CD4-positive, CD25-positive, alpha-beta regulatory T cell (primary cell): ENCODE measurements around the gene SRGN. TPM values are rescaled to one million over a fixed set of nuclear protein-coding genes. Genes with fewer than 3 reads are reported as not detected.
A peak's percentile ranks its signal among the peaks of the same experiment; 100 is the strongest.
"Not testable (repeated sequence)": the region's sequence is repeated elsewhere in the genome, so short reads cannot be mapped to it uniquely, and the experiment has no call there.

Experiments
- ATAC-seq, 2 donors: fragments of 150-1000 bp; cut with Tn5 transposase; one replicate each; pipeline ENCODE4 v1.10.0; 2021; ENCODE audit warnings: low read depth in 2 of 2, moderate number of reproducible peaks in 2 of 2, moderate library complexity in 1 of 2
- DNase-seq, 3 donors: peaks; one replicate each; pipeline versions ENCODE4 v3.0.0 to v3.0.0-alpha.2; 2012 to 2022; ENCODE audit warnings: mixed read lengths in 1 of 3
- H3K27ac ChIP-seq: one replicate; pipeline ENCODE4 v1.7.0; 2013; ENCODE audit warnings: mild to moderate bottlenecking, low read length; ENCODE audit not compliant: insufficient read depth, poor library complexity, severe bottlenecking
- H3K27me3 ChIP-seq: one replicate; pipeline ENCODE4 v1.7.0; 2013; ENCODE audit warnings: low read length; ENCODE audit not compliant: control insufficient read depth, insufficient read depth
- H3K36me3 ChIP-seq: one replicate; pipeline ENCODE4 v1.7.0; 2013; ENCODE audit warnings: mild to moderate bottlenecking, low read length, moderate library complexity; ENCODE audit not compliant: control insufficient read depth, insufficient read depth
- H3K4me1 ChIP-seq: 2 replicates; pipeline ENCODE4 v1.7.0; 2013; ENCODE audit warnings: mild to moderate bottlenecking, low read length; ENCODE audit not compliant: insufficient read depth, control insufficient read depth, poor library complexity, severe bottlenecking
- H3K4me3 ChIP-seq: one replicate; pipeline ENCODE4 v1.7.0; 2013; ENCODE audit warnings: low read depth, mild to moderate bottlenecking, low read length, moderate library complexity
- H3K9me3 ChIP-seq, 2 experiments: 1 replicate in 1 of 2; 2 replicates in 1 of 2; pipeline ENCODE4 v1.7.0; 2013; ENCODE audit warnings: low read length in 2 of 2, mild to moderate bottlenecking in 1 of 2, moderate library complexity in 1 of 2; ENCODE audit not compliant: control insufficient read depth in 2 of 2
- H3K27ac Mint-ChIP-seq, 3 donors: one replicate each; pipeline ENCODE4 v1.8.0; 2020 to 2022; ENCODE audit warnings: mild to moderate bottlenecking in 3 of 3, mixed read lengths in 3 of 3, moderate library complexity in 2 of 3
- H3K27me3 Mint-ChIP-seq: one replicate; pipeline ENCODE4 v1.8.0; 2022; ENCODE audit warnings: mild to moderate bottlenecking, mixed read lengths
- H3K36me3 Mint-ChIP-seq: one replicate; pipeline ENCODE4 v1.8.0; 2020; ENCODE audit warnings: mixed read lengths
- H3K4me1 Mint-ChIP-seq, 4 donors: one replicate each; pipeline ENCODE4 v1.8.0; 2020 to 2022; ENCODE audit warnings: mixed read lengths in 4 of 4, mild to moderate bottlenecking in 1 of 4
- H3K4me3 Mint-ChIP-seq, 4 donors: one replicate each; pipeline ENCODE4 v1.8.0; 2020 to 2022; ENCODE audit warnings: mild to moderate bottlenecking in 4 of 4, mixed read lengths in 4 of 4, moderate library complexity in 3 of 4
- H3K9me3 Mint-ChIP-seq, 7 donors: one replicate each; pipeline ENCODE4 v1.8.0; 2020 to 2022; ENCODE audit warnings: mixed read lengths in 7 of 7, mild to moderate bottlenecking in 3 of 7, moderate library complexity in 2 of 7
- polyA plus RNA-seq, 4 donors: library from polyadenylated mRNA; unstranded; fragments of 300-500 nt; fragmentation: Illumina TruSeq; gene quantifications; one replicate each; pipeline ENCODE4 v1.2.3, GENCODE V29; 2021
- total RNA-seq: library from RNA; stranded (reverse); gene quantifications from one replicate; pipeline ENCODE4 v1.2.3, GENCODE V29; 2022

The SRGN gene, protein sequence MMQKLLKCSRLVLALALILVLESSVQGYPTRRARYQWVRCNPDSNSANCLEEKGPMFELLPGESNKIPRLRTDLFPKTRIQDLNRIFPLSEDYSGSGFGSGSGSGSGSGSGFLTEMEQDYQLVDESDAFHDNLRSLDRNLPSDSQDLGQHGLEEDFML
- total RNA-seq (580 TPM), polyA plus RNA-seq (100 to 1,000 TPM; 254 to 402 (median 306) TPM)

DNA sequence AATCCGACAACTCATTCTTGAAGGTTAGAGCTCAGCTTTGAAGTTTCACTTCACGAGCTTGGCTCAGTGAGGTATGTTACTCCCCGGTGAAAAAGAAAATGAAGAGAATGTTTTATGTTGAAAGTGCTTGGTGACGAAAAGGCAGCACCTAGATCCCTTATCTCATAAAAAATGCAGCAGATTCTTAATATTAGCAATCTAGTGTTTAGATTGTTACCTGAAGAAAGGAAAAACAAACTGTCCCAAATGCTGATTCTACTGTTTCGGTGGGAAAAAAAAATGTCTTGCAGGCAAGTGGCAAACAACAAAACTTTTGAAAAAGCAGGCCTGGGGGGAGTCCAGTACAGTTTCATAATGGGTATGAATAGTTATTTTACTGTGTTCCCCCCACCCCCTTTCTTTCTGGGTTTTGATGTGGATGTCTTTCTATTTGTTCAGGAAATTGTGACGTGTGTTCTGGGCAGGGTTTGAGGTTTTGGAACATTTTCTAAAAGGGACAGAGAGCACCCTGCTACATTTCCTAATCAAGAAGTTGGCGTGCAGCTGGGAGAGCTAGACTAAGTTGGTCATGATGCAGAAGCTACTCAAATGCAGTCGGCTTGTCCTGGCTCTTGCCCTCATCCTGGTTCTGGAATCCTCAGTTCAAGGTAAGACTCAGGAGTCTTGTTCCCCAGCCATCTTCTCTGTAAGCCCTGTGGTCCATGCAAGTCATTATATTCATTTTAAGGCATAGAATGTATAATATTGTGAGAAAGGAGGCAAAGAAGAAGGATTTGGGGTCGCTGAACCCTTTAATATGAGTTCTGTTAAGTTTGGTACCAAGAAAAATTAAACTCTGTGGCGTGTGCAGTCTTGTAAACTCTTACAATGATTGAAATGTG is at the start of gene SRGN:
TSS of gene SRGN (plus strand) at position 514 of the 881 bp plus-strand sequence. CDS start at position 569, 55 bp downstream.
- peaks cover 6% of the 10 kb centered on the region for H3K36me3 Mint-ChIP-seq
- H3K4me3 Mint-ChIP-seq = peak within 1 kb of the TSS; percentile 89 to 95 (median 92)

DNA sequence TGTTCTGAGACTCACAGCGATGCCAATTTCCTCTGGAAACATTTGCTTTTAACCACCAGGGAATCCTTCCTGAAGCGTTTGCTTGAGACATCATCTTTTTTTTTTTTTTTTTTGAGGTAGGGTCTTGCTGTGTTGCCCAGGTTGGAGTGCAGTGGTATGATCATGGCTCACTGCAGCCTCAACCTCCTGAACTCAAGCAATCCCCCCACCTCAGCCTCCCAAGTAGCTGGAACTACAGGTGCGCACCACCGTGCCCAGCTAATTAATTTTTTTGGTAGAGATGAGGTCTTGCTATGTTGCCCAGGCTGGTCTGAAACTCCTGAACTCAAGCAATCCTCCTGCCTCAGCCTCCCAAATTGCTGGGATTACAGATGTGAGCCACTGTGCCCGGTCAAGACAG is 47.0 kb upstream of the SRGN start:
- not testable (repeated sequence) for H3K4me3 ChIP-seq, H3K9me3 ChIP-seq, H3K27me3 ChIP-seq, H3K36me3 ChIP-seq, H3K4me3 Mint-ChIP-seq, DNase-seq, H3K36me3 Mint-ChIP-seq, ATAC-seq, H3K27me3 Mint-ChIP-seq, H3K27ac ChIP-seq, H3K9me3 Mint-ChIP-seq
- Mint-ChIP-seq H3K4me1 (peaks cover 12 to 25% (median 19%) of the 10 kb centered on the region in 4 donors), H3K27ac (peak overlapping the region in 1 of 3 donors; percentile 75)
- peaks cover 28% of the 10 kb centered on the region for H3K4me1 ChIP-seq

More for the DNA sequence above, at the start of gene SRGN:
- no peaks in the 10 kb centered on the region for H3K36me3 ChIP-seq
- peak within 1 kb of the TSS; percentile 100 for H3K4me3 ChIP-seq
- ATAC-seq (peak; percentile 57 to 60), DNase-seq (peak; percentile 74 to 91 (median 87))
- Mint-ChIP-seq H3K27ac (peak within 1 kb of the TSS; percentile 86 to 97 (median 96)), H3K27me3 (peaks cover 11% of the 10 kb centered on the region), H3K9me3 (no peaks in the 10 kb centered on the region), H3K4me1 (peaks cover 9 to 64% (median 37%) of the 10 kb centered on the region in 4 donors)
- no peaks in the 10 kb centered on the region for H3K9me3 ChIP-seq
- H3K4me1 ChIP-seq = peaks cover 40% of the 10 kb centered on the region
- H3K27me3 ChIP-seq = no peaks in the 10 kb centered on the region
- peak within 1 kb of the TSS; percentile 99 for H3K27ac ChIP-seq

DNA sequence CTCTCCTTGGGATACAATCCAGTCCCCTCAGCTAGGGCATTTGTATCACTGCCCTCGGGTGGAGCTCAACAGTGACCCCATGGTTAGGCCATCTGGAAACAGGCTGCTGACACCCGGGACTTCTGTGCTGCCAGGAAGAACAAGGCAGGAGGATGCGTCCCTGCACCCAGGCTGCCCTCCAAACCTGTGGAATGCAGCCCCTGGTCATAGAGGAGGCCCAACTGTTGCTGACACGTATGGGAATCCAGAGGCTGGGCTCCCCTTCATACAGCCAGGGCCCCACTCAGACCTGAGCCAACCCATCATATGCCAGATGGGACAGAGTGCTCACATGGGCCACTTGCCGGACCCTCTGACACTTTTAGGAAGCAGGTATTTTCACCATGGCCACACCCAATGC is 45.5 kb upstream of the SRGN start:
- Histone ChIP-seq H3K9me3 (no peaks in the 10 kb centered on the region), H3K36me3 (no peaks in the 10 kb centered on the region), H3K4me3 (no peak overlapping the region), H3K4me1 (peaks cover 33% of the 10 kb centered on the region), H3K27me3 (no peaks in the 10 kb centered on the region), H3K27ac (no peak overlapping the region)
- Mint-ChIP-seq H3K27ac (peak overlapping the region in 2 of 3 donors; percentile 44 to 56), H3K4me1 (peaks cover 12 to 40% (median 23%) of the 10 kb centered on the region in 4 donors), H3K36me3 (no peaks in the 10 kb centered on the region), H3K9me3 (no peaks in the 10 kb centered on the region), H3K4me3 (no peak overlapping the region), H3K27me3 (no peaks in the 10 kb centered on the region)
- ATAC-seq = no peak
- DNase-seq = no peak

DNA sequence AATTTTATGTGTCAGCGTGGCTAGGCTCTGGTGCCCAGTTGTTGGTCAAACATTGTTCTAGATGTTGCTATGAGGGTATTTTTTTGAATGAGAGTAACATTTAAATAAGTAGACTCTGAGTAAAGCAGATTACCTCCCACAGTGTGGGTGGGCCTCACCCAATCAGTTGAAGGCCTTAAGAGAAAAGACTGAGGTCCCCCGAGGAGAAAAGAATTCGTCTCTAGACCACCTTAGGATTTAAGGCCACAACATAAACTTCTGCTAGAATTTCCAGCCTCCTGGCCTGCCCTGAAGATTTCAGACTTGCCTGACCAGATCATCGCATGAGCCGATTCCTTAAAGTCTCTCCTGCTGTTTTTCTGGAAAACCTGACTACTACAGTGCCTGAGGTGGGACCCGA is 45.1 kb upstream of the SRGN start:
- ATAC-seq = no peak
- Histone ChIP-seq H3K36me3 (no peaks in the 10 kb centered on the region), H3K9me3 (no peaks in the 10 kb centered on the region), H3K27me3 (no peaks in the 10 kb centered on the region), H3K4me3 (no peak overlapping the region), H3K27ac (peak overlapping the region; percentile 84), H3K4me1 (peaks cover 34% of the 10 kb centered on the region)
- H3K4me3 Mint-ChIP-seq = no peak overlapping the region
- DNase-seq = no peak
- H3K27me3 Mint-ChIP-seq = no peaks in the 10 kb centered on the region
- peak overlapping the region in 2 of 3 donors; percentile 25 to 35 for H3K27ac Mint-ChIP-seq
- no peaks in the 10 kb centered on the region for H3K36me3 Mint-ChIP-seq
- H3K9me3 Mint-ChIP-seq = no peaks in the 10 kb centered on the region
- peaks cover 12 to 44% (median 23%) of the 10 kb centered on the region in 4 donors for H3K4me1 Mint-ChIP-seq

DNA sequence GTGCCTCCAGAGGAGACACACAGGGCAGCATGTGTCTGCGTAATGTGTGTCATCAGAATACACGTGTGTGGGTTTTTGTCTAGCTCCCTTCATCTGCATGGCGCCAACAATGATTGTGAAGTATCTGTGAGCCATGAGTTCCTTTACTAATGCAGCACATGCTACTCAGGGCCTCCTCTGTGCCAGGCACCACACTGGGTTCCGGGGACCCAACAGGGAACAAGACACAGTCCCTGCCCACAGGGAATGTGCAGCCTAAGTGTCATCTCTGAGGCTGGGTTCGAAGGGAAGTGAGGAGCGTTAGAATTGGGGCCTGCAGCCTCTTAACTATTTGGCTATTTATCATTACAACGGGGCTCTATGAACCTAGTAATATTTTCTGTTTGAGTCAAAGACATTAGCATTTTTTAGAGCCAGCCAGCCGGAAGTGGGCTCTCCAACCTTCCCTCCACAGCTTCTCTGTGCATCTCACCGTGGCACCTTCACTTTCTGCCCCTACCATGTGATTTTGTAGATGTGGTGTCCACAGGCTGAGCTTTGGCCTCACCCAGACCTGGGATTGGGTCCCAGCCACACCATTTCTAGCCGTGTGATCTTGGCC is 43.9 kb upstream of the SRGN start:
- H3K27ac Mint-ChIP-seq = peak overlapping the region; percentile 95 to 96 (median 96)
- peak overlapping the region; percentile 67 for H3K4me3 ChIP-seq
- peak overlapping the region; percentile 84 for H3K27ac ChIP-seq
- peaks cover 45% of the 10 kb centered on the region for H3K4me1 ChIP-seq
- H3K27me3 ChIP-seq = no peaks in the 10 kb centered on the region
- peaks cover 12 to 54% (median 25%) of the 10 kb centered on the region in 4 donors for H3K4me1 Mint-ChIP-seq
- no peaks in the 10 kb centered on the region for H3K9me3 Mint-ChIP-seq
- H3K9me3 ChIP-seq = no peaks in the 10 kb centered on the region
- DNase-seq (peak in 2 of 3 donors; percentile 56 to 82), ATAC-seq (peak; percentile 32 to 60)
- no peaks in the 10 kb centered on the region for H3K36me3 ChIP-seq
- no peaks in the 10 kb centered on the region for H3K27me3 Mint-ChIP-seq
- peak overlapping the region; percentile 44 to 87 (median 64) for H3K4me3 Mint-ChIP-seq
- H3K36me3 Mint-ChIP-seq = no peaks in the 10 kb centered on the region

DNA sequence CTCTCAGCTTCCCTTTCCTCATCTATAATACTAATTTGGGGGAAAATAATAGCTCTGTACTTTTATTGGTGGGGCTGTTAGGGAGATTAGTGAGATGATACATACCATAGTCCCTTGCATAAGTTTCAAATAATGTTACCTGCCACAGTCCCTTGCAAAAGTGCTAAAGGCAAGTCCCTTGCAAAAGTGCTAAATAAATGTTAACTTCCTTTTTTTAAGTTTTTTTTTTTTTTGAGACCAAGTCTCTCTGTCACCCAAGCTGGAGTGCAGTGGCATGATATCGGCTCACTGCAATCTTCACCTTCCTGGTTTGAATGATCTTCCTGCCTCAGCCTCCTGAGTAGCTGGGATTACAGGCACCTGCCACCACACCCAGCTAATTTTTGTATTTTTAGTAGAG is 43.4 kb upstream of the SRGN start:
- Mint-ChIP-seq H3K36me3 (no peaks in the 10 kb centered on the region), H3K9me3 (no peaks in the 10 kb centered on the region), H3K4me3 (peak overlapping the region; percentile 44 to 87 (median 64)), H3K4me1 (peaks cover 12 to 54% (median 26%) of the 10 kb centered on the region in 4 donors), H3K27me3 (no peaks in the 10 kb centered on the region), H3K27ac (peak overlapping the region; percentile 95 to 96 (median 96))
- DNase-seq = no peak
- Histone ChIP-seq H3K4me1 (peaks cover 45% of the 10 kb centered on the region), H3K27ac (peak overlapping the region; percentile 84), H3K9me3 (no peaks in the 10 kb centered on the region), H3K36me3 (no peaks in the 10 kb centered on the region), H3K4me3 (peak overlapping the region; percentile 67), H3K27me3 (no peaks in the 10 kb centered on the region)
- ATAC-seq = peak in 1 of 2 donors; percentile 5

DNA sequence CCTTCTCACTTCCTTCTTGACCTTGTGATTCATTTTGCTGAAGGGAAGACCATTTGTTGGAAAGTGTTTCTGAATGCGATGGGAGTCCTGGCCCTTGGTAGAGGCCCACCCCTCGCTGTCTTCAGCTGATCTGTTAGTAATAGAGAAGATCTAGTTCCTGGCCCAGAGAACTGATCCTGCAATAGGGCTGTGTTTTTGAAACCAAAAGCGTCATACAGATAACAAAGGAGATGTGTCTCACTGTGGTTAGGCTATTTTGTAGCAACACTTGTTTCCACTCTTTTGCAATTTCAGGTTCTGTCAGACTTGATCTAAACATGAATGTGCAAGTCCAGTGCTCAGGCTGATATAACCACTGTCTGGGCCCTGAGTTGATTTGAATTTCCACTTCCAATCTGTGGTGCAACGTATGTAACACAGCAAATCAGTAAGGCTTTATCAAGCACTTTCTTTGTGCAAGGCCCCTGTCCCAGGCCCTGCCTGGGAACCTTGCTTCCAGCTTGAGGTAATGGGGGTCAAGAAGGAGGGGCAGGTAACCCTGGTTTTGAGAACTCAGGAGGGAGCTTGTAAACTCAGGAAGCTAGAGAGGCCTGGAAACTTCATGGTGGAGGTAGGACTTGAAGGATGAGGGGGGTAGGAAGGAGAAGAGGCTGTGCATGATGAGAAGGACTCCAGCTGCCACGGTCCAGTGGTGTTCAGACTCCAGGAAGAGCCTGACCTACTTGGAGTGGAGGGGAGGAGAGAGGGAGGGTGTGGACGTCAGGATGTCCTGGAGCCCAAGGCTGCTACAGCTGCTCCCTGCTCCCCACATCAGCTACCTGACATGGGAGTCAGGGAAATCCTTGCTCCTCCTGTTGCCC is 42.2 kb upstream of the SRGN start:
- no peaks in the 10 kb centered on the region for H3K9me3 ChIP-seq
- peak overlapping the region; percentile 84 for H3K27ac ChIP-seq
- no peaks in the 10 kb centered on the region for H3K27me3 ChIP-seq
- ATAC-seq = peak; percentile 71 to 76
- Mint-ChIP-seq H3K36me3 (no peaks in the 10 kb centered on the region), H3K27me3 (no peaks in the 10 kb centered on the region), H3K27ac (peak overlapping the region; percentile 95 to 99 (median 96)), H3K4me1 (peaks cover 12 to 57% (median 26%) of the 10 kb centered on the region in 4 donors), H3K9me3 (peaks cover 0 to 1% (median 0%) of the 10 kb centered on the region in 7 donors), H3K4me3 (peak overlapping the region; percentile 30 to 87 (median 66))
- no peaks in the 10 kb centered on the region for H3K36me3 ChIP-seq
- peak in 2 of 3 donors; percentile 69 to 88 for DNase-seq
- peak overlapping the region; percentile 54 for H3K4me3 ChIP-seq
- H3K4me1 ChIP-seq = peaks cover 45% of the 10 kb centered on the region
